DOHH2 (cell line): Measurements from ENCODE around the gene CMIP.

ENCODE experiments used
- H3F3A ChIP-seq: fragments of 200-600 bp; sonication (generic), shearing (Covaris generic); 2 replicates; pipeline ENCODE4 v1.6.0; 2016; ENCODE audit warnings: antibody characterized with exemption, mild to moderate bottlenecking; ENCODE audit not compliant: control insufficient read depth, insufficient read depth
- H3K27ac ChIP-seq: fragments of 200-600 bp; sonication (generic); 2 replicates; pipeline ENCODE4 v1.5.1; 2014; ENCODE audit warnings: low read depth, mild to moderate bottlenecking, low read length, moderate library complexity
- H3K27me3 ChIP-seq: fragments of 200-600 bp; sonication (generic); 2 replicates; pipeline ENCODE4 v1.6.1; 2014; ENCODE audit warnings: mild to moderate bottlenecking, low read length, mixed read lengths; ENCODE audit not compliant: control insufficient read depth
- H3K36me3 ChIP-seq: fragments of 200-600 bp; sonication (generic); 2 replicates; pipeline ENCODE4 v1.6.1; 2014; ENCODE audit warnings: mild to moderate bottlenecking, low read length, moderate library complexity, mixed read lengths; ENCODE audit not compliant: control insufficient read depth
- H3K4me1 ChIP-seq: fragments of 200-600 bp; sonication (generic); 2 replicates; pipeline ENCODE4 v1.6.1; 2014; ENCODE audit warnings: mild to moderate bottlenecking, low read length, mixed read lengths; ENCODE audit not compliant: control insufficient read depth
- H3K4me2 ChIP-seq: fragments of 200-600 bp; sonication (generic); 2 replicates; pipeline ENCODE4 v1.6.0; 2014; ENCODE audit warnings: mild to moderate bottlenecking, low read length, moderate library complexity
- H3K4me3 ChIP-seq: fragments of 200-600 bp; sonication (generic); 2 replicates; pipeline ENCODE4 v1.5.1; 2014; ENCODE audit warnings: mild to moderate bottlenecking, low read length, mixed read lengths
- H3K79me2 ChIP-seq: fragments of 200-600 bp; sonication (generic); 2 replicates; pipeline ENCODE4 v1.6.1; 2014; ENCODE audit warnings: mild to moderate bottlenecking, low read length, mixed read lengths; ENCODE audit not compliant: control insufficient read depth
- H3K9me2 ChIP-seq: fragments of 200-600 bp; sonication (generic); replicated peaks from 2 replicates; pipeline ENCODE4 v1.6.1; 2014; ENCODE audit warnings: mild to moderate bottlenecking, low read length, mixed read lengths; ENCODE audit not compliant: control insufficient read depth
- H3K9me3 ChIP-seq: fragments of 200-600 bp; sonication (generic); 2 replicates; pipeline ENCODE4 v1.6.1; 2014; ENCODE audit warnings: antibody characterized with exemption, low read length, mixed read lengths; ENCODE audit not compliant: control insufficient read depth, insufficient read depth
- H4K20me1 ChIP-seq: fragments of 200-600 bp; sonication (generic); 2 replicates; pipeline ENCODE4 v1.6.0; 2014; ENCODE audit warnings: low read depth, mild to moderate bottlenecking, antibody characterized with exemption, low read length, moderate library complexity; ENCODE audit not compliant: control insufficient read depth, insufficient read depth
- EZH2phosphoT487 ChIP-seq: fragments of 200-600 bp; sonication (generic); IDR thresholded peaks from 2 replicates; pipeline ENCODE4 v1.6.1; 2017; ENCODE audit warnings: borderline replicate concordance, mild to moderate bottlenecking, antibody characterized with exemption, low read length, moderate library complexity, mixed read lengths
- TF ChIP-seq, protein P1 (sequence below): fragments of 200-600 bp; sonication (generic); IDR thresholded peaks from one replicate; pipeline ENCODE4 v1.5.1; 2014; ENCODE audit warnings: antibody characterized with exemption, mild to moderate bottlenecking, low read depth, low read length; ENCODE audit not compliant: poor library complexity, severe bottlenecking

Gene CMIP

GRCh38 chr16:81517629-81518438, 73.2 kb downstream of the CMIP start:
- Histone ChIP-seq H3K36me3 (no peaks in the 10 kb centered on the region), H3K9me3 (no peaks in the 10 kb centered on the region)

DNA sequence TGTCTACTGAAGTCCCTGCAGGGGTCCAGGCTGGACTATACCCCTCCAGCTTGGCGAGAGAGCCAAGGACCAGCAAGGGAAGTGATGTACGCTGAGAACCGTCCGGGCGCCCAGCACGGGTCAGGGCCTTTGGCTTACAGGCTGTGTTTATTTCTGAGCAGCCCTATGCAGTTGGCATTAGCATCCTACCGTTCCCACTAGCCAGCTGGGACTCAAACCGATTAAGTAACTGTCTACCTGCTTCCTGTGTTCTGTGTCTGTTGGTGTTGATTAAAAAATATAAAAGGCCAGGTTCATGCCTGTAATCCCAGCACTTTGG, 73.8 kb downstream of the CMIP start:
- Histone ChIP-seq H3K27ac (no peak overlapping the region), H3K27me3 (no peaks in the 10 kb centered on the region), H3K36me3 (no peaks in the 10 kb centered on the region), H3K4me1 (peaks cover 33% of the 10 kb centered on the region), H3K9me3 (no peaks in the 10 kb centered on the region), H3K79me2 (peaks cover 25% of the 10 kb centered on the region), H4K20me1 (peaks cover 21% of the 10 kb centered on the region; the same call in 1 of the 2 replicates), H3K4me2 (no peak overlapping the region), H3F3A (no peaks in the 10 kb centered on the region), H3K4me3 (no peak overlapping the region), H3K9me2 (no peaks in the 10 kb centered on the region)
- no peak for TF ChIP-seq EZH2phosphoT487
- TF ChIP-seq, protein P1, sequence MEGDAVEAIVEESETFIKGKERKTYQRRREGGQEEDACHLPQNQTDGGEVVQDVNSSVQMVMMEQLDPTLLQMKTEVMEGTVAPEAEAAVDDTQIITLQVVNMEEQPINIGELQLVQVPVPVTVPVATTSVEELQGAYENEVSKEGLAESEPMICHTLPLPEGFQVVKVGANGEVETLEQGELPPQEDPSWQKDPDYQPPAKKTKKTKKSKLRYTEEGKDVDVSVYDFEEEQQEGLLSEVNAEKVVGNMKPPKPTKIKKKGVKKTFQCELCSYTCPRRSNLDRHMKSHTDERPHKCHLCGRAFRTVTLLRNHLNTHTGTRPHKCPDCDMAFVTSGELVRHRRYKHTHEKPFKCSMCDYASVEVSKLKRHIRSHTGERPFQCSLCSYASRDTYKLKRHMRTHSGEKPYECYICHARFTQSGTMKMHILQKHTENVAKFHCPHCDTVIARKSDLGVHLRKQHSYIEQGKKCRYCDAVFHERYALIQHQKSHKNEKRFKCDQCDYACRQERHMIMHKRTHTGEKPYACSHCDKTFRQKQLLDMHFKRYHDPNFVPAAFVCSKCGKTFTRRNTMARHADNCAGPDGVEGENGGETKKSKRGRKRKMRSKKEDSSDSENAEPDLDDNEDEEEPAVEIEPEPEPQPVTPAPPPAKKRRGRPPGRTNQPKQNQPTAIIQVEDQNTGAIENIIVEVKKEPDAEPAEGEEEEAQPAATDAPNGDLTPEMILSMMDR: no peak

More at GRCh38 chr16:81517629-81518438, 73.2 kb downstream of the CMIP start:
- Histone ChIP-seq H3K4me1 (peaks cover 39% of the 10 kb centered on the region), H3K4me3 (no peak overlapping the region), H3K27me3 (no peaks in the 10 kb centered on the region), H3F3A (no peaks in the 10 kb centered on the region), H4K20me1 (peaks cover 26% of the 10 kb centered on the region; the same call in 1 of the 2 replicates), H3K4me2 (no peak overlapping the region), H3K9me2 (no peaks in the 10 kb centered on the region), H3K79me2 (peaks cover 30% of the 10 kb centered on the region), H3K27ac (no peak overlapping the region)
- TF ChIP-seq, protein P1: no peak
- TF ChIP-seq EZH2phosphoT487: no peak

GRCh38 chr16:81519301-81520150, 74.9 kb downstream of the CMIP start:
- Histone ChIP-seq H3K9me2 (no peaks in the 10 kb centered on the region), H3K27ac (no peak overlapping the region), H3K79me2 (peaks cover 14% of the 10 kb centered on the region), H3K4me3 (no peak overlapping the region), H3K36me3 (no peaks in the 10 kb centered on the region), H3F3A (no peaks in the 10 kb centered on the region), H3K4me2 (no peak overlapping the region), H3K9me3 (no peaks in the 10 kb centered on the region), H3K4me1 (peaks cover 22% of the 10 kb centered on the region), H4K20me1 (peaks cover 13% of the 10 kb centered on the region; the same call in 1 of the 2 replicates), H3K27me3 (no peaks in the 10 kb centered on the region)
- TF ChIP-seq, protein P1: no peak
- no peak for TF ChIP-seq EZH2phosphoT487
